NCI-H1417 treated with DMSO at 0.1 percent for 48 hours (cell line): ENCODE data around the gene NUDT2.
"Not testable (repeated sequence)": the region's sequence is repeated elsewhere in the genome, so short reads cannot be mapped to it uniquely, and the experiment has no call there.

ENCODE experiments used
- DNase-seq: peaks from one replicate; lab custom pipeline; 2025; lab: John Stamatoyannopoulos, UW

Gene NUDT2

GRCh38 chr9:34328987-34329832 lies at the start of gene NUDT2, which contains the start of gene KIF24:
TSS of gene NUDT2 (plus strand) at chr9:34329569. CDS start at chr9:34339040, 9,471 bp downstream.
TSS of gene KIF24 (minus strand) at chr9:34329268. CDS start at chr9:34311346, 17,922 bp downstream.
- DNase-seq = peak; percentile 89

DNA sequence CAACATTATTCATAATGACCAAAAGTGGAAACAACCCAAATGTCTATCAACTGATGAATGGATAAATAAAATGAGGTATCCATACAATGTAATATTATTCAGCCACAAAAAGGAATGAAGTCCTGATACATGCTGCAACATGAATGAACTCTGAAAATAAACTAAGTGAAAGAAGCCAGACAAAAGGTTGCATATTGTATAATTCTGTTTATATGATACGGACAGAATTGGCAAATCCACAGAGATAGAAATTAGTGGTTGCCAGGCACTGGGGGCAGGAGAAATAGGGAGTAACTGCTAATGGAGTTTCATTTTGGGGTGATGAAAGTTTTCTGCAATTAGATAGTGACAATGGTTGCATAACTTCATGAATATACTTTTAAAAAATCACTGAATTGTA lies 47.3 kb upstream of the NUDT2 start:
- DNase-seq = no peak

DNA sequence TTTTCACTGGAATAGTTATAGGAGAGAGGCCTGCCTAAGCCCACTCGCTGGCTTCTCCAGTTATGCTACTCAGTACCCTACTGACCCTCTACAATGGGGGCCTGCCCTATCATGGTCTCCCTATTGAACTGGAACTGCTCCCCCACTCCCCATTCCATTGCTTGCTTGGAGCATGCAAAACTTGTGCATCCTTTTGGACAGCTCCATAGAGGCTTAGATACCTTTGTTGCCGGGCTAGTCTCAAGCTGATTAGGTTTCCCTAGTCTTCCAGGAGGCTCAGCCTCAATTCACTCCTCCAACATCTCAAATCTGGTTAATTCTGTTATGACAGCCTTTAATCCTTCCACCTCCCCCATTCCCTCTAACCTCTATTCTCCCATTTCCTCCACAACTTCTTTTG lies 40.2 kb upstream of the NUDT2 start:
- DNase-seq = no peak

- DNase-seq = no peak
Measured at GRCh38 chr9:34291023-34291422, 38.3 kb upstream of the NUDT2 start.

- DNase-seq = no peak
Measured at GRCh38 chr9:34291423-34291822, 37.9 kb upstream of the NUDT2 start.

- DNase-seq = no peak
Measured at GRCh38 chr9:34292552-34292951, 36.8 kb upstream of the NUDT2 start.

DNA sequence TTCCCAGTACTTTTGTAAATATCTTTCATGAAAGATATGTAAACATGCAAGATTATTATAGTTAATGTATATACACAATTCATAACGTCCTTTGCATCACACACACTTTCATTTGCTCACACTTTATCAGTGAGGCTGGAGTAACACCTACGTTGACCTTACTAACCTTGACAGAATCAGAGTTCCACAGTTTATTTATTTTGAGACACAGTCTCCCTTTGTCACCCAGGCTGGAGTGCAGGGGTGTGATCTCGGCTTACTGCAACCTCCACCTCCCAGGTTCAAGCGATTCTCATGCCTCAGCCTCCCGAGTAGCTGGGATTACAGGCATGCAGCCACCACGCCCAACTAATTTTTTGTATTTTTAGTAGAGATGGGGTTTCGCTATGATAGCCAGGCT lies 28.3 kb upstream of the NUDT2 start:
- DNase-seq = not testable (repeated sequence)

DNA sequence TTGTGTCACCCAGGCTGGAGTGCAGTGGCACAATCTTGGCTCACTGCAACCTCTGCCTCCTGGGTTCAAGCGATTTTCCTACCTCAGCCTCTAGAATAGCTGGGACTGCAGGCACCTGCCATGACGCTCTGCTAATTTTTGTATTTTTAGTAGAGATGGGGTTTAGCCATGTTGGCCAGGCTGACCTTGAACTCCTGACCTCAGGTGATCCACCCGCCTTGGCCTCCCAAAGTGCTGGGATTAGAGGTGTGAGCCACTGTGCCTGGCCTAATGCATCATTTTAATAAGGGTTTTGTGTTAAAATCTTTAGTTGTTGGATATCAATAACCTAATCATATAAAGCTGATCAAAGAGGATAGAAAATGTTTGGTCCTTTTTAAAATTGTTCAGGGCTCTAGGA lies 21.1 kb upstream of the NUDT2 start:
- not testable (repeated sequence) for DNase-seq

DNA sequence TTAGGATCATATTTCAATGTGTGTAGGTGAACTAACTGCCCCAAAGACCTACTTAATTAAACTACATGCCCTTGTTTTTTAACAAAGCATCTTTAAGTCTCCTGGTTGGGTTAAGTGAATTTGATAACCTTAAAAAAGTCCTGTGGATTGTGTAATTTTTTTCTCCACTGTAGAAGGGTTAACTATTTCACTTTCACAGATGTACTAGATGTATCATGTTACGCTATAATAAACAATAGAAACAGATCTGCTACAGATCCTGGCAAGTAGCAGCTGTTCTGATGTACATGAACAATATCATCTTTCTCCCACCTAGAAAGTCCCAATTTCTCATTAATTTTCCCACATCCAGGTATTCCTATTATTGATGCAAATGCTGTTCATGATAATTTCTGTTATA lies 19.2 kb upstream of the NUDT2 start:
- DNase-seq = no peak

DNA sequence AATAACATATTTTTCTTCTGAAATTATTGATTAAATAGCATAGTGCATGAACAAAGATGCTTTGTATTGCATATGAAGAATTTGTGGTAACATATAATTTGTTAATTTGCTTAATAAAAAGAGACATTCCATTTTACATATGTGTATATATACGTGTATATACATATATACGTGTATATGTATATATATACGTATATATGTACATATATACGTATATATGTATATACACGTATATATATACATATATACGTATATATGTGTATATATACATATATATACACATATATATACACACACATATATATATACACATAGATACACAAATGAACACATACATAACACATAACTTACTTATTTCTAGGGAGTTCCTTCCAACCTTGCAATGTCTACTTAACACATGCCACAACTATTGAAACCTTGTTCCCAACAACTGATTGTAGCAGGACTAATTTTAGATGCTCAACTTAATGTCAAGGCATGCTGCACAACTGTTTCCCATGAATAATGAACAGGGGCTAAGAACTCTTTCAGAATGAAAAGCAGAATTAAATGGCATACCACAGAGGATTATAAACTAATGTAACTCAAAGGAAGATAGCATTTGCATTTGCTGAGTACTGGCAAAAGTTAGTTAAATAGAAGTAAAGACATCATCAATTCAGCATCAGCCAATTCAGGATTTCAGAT lies 17.7 kb upstream of the NUDT2 start:
- DNase-seq = no peak

- no peak for DNase-seq
Measured at GRCh38 chr9:34317436-34317835, 11.9 kb upstream of the NUDT2 start.

- no peak for DNase-seq
Measured at GRCh38 chr9:34318163-34318790, 11.1 kb upstream of the NUDT2 start.

- no peak for DNase-seq
Measured at GRCh38 chr9:34321451-34321850, 7.9 kb upstream of the NUDT2 start.

DNA sequence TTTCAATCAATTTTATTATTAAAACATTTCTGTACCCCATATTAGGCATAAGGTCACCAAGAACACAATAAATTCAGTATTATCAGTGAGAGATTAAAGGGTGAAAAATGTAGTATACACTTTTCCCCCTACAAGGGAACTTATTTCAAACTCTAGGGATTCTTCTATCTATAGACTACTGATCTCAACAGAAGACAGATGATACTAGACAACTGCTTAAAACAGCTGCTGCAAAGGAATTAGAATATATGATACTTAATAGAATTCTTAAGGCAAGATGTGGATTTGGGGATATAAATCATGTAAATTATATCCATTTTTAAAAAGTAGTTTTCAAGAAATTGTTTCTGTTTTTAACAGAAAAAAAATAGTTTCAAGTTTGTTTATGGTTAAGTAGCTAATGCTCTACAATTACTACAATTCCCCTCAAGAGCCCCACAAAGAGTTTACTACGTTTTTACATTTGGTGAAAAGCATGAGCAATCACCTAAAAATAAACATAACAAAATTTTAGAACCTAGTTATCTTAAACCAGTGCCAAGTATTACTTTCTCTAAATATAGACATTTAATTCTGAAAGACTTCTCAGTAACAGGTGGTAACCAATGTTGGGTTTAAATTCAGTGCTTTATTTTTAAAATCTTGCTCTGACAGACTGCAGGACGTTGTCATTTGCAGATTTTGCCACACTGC lies 6.3 kb upstream of the NUDT2 start:
- no peak for DNase-seq

- no peak for DNase-seq
Measured at GRCh38 chr9:34326690-34327089, 2.7 kb upstream of the NUDT2 start.

DNA sequence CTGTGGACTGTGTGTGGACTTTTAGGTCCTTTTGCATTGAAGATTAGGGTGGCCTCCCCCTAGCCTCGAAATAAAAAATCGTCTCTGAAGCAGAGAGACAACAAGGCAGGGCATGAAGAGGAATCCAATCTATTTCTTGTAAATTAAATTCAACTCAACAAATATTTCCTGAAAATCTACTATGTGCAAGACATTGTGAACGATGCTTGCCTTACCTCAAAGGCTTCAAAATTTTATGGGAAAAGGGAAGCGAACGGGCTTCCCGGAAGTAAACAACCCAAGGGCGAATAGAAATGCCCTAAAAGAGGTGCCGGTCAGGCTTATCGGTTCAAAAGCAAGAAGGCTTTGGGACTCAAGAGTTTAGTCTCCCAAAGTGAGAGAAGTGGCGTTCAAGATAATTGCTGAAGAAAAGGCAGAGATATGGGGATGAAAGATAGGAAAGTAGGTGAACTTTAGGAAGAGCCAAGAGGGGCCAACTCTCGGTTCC lies 826 bp upstream of the NUDT2 start:
- DNase-seq = no peak

DNA sequence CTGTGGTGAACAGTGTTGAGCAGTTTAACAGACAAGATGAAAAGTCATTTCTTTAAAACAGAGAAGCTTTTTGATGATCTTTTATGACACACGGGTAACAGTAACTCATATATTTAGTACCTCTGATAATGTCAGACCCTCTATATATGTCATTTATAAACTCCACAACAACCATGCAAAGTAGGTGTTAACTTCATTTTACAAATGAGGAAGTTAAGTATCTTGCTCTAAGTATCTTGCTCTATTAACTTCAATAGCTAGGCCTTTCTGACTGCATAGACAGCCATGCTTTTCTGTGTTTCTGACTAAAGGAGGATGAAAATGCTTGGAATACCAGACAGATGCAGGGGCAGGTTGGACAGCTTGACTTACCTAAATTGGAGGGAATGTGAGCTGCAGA lies 1.8 kb downstream of the NUDT2 start:
- DNase-seq = no peak

DNA sequence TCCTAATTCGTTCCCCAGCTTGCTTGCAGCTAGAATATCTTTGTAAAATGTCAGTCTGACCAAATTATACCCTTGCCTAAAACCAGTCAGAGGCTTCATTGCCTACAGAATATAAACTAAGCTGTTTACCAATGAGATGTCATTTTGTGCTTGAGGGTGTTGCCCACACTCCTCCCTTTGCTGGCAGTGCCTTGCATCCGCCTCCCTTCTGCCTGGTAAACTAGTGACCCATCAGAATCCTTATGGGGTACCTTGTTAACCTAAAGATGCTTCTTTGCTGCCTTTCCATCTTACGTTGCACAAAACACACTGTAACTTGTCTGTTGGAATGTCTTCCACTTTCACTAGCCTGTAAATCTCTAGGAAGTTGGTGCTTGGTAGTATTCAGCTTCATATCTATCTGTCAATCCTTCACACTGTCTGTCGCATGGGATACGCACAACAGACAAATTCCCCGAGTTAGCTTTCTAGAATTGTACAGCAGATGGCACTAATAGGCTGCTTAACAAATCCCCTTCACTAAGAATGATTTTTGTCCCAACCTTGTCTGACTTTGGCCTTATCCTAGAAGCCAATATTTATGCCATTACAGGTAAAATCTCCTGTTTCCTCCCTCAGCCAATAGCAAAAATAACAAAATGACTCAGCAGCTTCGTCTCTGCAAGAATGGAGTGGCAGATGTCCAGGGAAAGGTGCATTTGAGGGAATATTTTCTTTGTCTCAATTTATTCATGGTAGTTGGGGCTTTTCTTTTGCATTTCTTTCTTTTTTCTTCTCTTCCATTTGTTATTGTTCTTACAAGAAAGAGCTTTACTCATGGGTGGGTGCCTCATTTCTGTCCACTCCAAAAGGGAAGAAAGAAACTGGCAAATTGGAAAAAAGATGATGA lies 3.0 kb downstream of the NUDT2 start:
- DNase-seq = no peak

GRCh38 chr9:34333836-34334235 lies 4.5 kb downstream of the NUDT2 start:
- DNase-seq = no peak

DNA sequence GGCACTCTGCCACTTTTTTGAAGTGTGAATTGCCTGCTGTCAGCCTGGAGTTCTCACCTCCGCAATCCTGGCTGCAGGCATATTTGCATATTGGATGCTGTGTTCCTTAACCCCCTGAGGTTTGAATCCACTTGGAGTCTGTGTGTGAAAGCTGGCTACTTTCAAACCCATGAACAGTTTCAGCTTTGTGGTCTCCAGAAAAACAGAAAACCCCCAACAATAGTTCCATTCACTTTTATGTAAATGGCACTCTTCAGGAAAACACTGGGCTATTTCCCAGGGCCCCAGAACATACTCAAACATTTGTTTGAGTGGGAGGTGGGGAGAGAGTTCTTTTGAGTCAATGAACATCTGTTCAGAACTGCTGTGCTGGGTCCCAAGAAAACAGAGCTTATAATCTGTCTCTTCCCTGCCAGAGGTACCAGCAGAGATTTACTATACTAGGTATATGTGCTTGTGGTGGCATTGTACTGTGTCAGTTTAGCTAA lies 5.0 kb downstream of the NUDT2 start:
- DNase-seq = no peak

GRCh38 chr9:34334916-34335315 lies 5.5 kb downstream of the NUDT2 start:
- DNase-seq = no peak
